Kidney epithelial cell (primary cell): Measurements from ENCODE around the gene AFM. TPM values are rescaled to one million over a fixed set of nuclear protein-coding genes. Genes with fewer than 3 reads are reported as not detected.

ENCODE experiments used
- total RNA-seq: library from RNA; depleted of rRNA; stranded (reverse); fragments of >200 nt; gene quantifications from 2 replicates; pipeline ENCODE4 v1.2.3, GENCODE V29; 2015

AFM gene
- total RNA-seq, 1 donor from 2014 or later = not detected

Other genes starting within 250 kb of the AFM start
- gene ANKRD17, start 222.9 kb upstream of the AFM start, total RNA-seq = 39.9 and 41.8 TPM in 2 replicates
- gene ALB, start 77.5 kb upstream of the AFM start, total RNA-seq = not detected in 2 replicates
- not detected in 2 replicates for gene AFP, start 45.5 kb upstream of the AFM start, total RNA-seq
- 4.4 and 7.0 TPM in 2 replicates for gene RASSF6, start 138.7 kb downstream of the AFM start, total RNA-seq